ENCODE results near the gene TRAFD1. TPM values are rescaled to one million over a fixed set of nuclear protein-coding genes. Genes with fewer than 3 reads are reported as not detected.

Gene TRAFD1
- total RNA-seq, 4 donors from 2014 or later = 37.0 to 56.9 (median 44.4) TPM

DNA sequence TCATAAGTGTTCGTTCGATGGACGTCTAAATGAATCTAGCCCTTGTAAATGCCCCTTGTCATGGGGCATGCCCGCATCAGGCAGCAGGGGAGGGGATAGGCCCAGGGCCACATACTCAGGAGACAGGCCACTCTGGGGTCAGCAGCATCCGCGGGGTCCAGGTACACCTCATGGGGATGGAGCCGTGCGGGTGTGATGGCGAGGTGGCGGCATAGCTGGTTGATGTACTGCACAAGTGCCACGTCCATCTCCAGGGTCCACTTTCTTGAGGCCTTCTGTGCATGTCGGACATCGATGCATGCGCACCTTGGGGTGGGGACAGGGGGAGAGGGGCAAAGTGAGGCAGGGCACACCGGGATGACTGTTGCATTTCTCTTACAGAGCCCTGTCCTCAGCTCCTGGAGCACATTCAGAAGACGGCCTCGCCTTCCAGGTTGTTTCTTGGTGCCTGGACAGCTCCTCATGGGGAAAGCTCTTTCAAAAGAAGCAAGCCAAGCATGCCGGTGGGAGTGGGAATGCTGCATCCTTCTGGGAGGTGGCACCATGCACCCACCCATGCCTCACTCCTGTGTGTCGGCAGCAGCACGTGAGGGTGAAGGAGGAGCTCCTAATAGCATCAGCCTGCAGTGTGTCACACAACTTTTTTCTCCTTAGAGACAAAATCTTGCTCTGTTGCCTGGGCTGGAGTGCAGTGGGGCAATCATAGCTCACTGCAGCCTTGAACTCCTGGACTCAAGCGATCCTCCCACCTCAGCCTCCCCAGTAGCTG lies 47.4 kb downstream of the TRAFD1 start:
- H3K36me3 ChIP-seq = peaks cover 11 to 100% (median 26%) of the 10 kb centered on the region in 3 donors
- intact Hi-C loops (cut with DNase I) = no loop called here
- no peak overlapping the region for H3K4me3 ChIP-seq
- no peaks in the 10 kb centered on the region for H3K4me1 ChIP-seq
- H3K9me3 ChIP-seq = no peaks in the 10 kb centered on the region
- 95% methylated on average over 18 to 19 of the region's 21 CpGs for WGBS, 2 donors
- H3K27ac ChIP-seq = no peak overlapping the region
- H3K27me3 ChIP-seq = no peaks in the 10 kb centered on the region
- TF ChIP-seq, protein P1, sequence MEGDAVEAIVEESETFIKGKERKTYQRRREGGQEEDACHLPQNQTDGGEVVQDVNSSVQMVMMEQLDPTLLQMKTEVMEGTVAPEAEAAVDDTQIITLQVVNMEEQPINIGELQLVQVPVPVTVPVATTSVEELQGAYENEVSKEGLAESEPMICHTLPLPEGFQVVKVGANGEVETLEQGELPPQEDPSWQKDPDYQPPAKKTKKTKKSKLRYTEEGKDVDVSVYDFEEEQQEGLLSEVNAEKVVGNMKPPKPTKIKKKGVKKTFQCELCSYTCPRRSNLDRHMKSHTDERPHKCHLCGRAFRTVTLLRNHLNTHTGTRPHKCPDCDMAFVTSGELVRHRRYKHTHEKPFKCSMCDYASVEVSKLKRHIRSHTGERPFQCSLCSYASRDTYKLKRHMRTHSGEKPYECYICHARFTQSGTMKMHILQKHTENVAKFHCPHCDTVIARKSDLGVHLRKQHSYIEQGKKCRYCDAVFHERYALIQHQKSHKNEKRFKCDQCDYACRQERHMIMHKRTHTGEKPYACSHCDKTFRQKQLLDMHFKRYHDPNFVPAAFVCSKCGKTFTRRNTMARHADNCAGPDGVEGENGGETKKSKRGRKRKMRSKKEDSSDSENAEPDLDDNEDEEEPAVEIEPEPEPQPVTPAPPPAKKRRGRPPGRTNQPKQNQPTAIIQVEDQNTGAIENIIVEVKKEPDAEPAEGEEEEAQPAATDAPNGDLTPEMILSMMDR (IDR thresholded peaks at IDR 0.05) = no peak
- TF ChIP-seq POLR2A (IDR thresholded peaks at IDR 0.05) = no peak
- DNase-seq = no peak

DNA sequence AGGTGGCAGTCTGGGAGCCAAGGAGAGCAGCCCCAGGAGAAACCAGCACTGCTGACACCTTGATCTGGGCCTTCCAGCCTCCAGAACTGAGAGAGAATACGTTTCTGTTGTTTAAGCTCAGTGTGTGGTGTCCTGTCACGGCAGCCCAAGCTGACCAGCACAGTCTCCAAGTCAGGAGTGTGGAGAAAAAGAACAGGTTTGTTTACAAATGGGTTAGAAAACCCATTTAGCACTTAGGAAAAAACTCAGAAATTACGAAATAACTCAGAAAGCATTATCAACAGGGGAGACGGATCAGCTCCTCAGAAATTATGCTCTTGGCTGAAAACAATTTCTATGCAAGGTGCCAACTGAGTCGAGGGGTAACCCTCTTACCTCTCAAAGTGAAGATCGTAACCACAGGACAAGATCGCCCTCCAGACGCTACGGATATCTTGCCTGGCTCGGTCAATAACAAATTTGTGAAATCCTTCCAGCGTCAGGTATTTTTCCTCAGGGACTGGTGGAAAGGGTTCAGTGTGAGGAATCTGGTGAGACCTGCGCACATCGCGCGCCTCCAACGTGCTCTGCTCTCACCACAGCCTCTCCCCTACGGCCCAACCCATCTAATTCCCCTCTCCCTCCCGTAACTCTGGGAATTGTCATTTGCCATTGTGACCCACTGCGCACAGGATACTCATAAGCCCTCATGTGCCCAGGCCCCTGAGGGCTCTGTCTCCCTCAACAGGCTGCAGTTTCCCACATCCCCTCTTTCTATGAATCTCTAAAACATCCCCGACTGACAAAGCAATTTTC lies 50.2 kb downstream of the TRAFD1 start:
- WGBS, 2 donors = 92 to 93% methylated on average over 20 of the region's 20 CpGs
- intact Hi-C loops (cut with DNase I) = no loop called here

DNA sequence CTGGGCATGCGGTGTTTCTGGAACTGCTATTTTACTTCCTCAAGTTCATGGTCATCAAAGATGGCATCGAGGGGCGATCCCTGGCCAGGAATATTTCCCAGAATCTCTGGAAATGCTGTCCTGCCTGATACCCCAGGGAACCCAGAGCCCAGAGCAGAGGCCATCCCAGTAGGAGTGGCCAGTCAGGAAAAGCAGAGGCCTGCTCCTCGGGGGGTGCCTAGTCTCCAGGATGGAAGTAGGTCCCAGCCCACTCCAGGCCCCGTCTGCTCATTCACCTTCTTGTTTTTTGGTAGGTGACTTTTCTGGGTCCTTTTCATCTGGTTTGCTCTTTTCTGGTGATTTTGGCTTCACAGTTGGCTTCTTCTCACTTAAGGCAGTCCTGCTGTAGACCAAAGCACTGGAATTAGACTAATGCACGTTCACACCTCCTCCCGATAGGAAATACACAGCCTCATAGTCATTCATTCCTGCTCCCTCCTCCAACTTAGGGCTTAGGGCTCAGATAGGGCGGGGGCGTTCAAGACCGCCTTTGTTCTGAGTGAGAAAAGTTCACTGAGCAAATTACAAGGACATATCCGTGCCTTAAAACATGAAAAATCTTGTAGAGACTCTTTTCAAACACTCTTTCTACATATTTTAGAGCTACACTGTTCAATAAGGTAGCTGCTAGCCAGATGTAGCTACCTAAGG lies 51.1 kb downstream of the TRAFD1 start:
- WGBS, 2 donors = 87 to 92% methylated on average over 8 to 9 of the region's 11 CpGs
- Histone ChIP-seq H3K36me3 (peaks cover 24 to 100% (median 46%) of the 10 kb centered on the region in 3 donors), H3K4me1 (no peaks in the 10 kb centered on the region), H3K27me3 (no peaks in the 10 kb centered on the region), H3K27ac (no peak overlapping the region), H3K9me3 (no peaks in the 10 kb centered on the region), H3K4me3 (no peak overlapping the region)
- no peak for DNase-seq
- intact Hi-C loops (cut with DNase I) = no loop called here
- TF ChIP-seq, protein P1 (IDR thresholded peaks at IDR 0.05) = no peak
- TF ChIP-seq POLR2A (IDR thresholded peaks at IDR 0.05) = no peak

More for the DNA sequence above, 50.2 kb downstream of the TRAFD1 start:
- Histone ChIP-seq H3K4me1 (no peaks in the 10 kb centered on the region), H3K36me3 (peaks cover 28 to 100% (median 43%) of the 10 kb centered on the region in 3 donors), H3K27ac (no peak overlapping the region), H3K9me3 (no peaks in the 10 kb centered on the region), H3K4me3 (no peak overlapping the region), H3K27me3 (no peaks in the 10 kb centered on the region)
- no peak for TF ChIP-seq POLR2A (IDR thresholded peaks at IDR 0.05)
- TF ChIP-seq, protein P1 (IDR thresholded peaks at IDR 0.05) = no peak
- DNase-seq = no peak

DNA sequence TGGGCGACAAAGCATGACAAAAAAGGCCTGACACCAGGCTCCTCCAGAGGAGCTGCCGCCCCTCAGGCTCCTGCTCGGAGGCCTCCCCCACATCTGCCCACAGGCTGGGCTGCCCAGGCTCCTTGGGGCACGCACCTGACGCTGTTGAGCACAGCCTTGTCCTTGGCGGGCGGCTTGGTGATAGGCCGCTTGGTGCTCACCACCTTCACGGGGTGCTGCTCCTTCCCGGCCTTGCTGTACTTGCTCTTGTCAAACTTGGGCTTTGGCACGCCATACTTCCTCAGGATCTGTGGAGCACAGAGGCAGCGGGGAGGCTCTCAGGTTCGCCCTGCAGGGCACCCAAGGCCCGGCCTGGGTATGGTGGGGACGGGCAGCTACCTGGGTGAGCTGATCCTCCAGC lies 53.4 kb downstream of the TRAFD1 start:
- no peaks in the 10 kb centered on the region for H3K9me3 ChIP-seq
- DNase-seq = no peak
- H3K27me3 ChIP-seq = no peaks in the 10 kb centered on the region
- no peak overlapping the region for H3K27ac ChIP-seq
- WGBS, 2 donors = 100% methylated on average over 1 to 3 of the region's 15 CpGs
- TF ChIP-seq POLR2A (IDR thresholded peaks at IDR 0.05) = no peak
- TF ChIP-seq, protein P1 (IDR thresholded peaks at IDR 0.05) = no peak
- peaks cover 24 to 100% (median 39%) of the 10 kb centered on the region in 3 donors for H3K36me3 ChIP-seq
- no peak overlapping the region for H3K4me3 ChIP-seq
- intact Hi-C loops (cut with DNase I) = no loop called here
- peaks cover 0 to 12% (median 5%) of the 10 kb centered on the region in 3 donors for H3K4me1 ChIP-seq

Data from esophagus squamous epithelium (tissue), 5 donors.